HepG2 (cell line): ENCODE measurements around the gene ETFA. TPM values are rescaled to one million over a fixed set of nuclear protein-coding genes. Genes with fewer than 3 reads are reported as not detected.

Experiments
- ARID5B ChIP-seq: IDR thresholded peaks from 2 replicates; pipeline ENCODE4 v1.4.0; 2020; ENCODE audit warnings: mild to moderate bottlenecking, missing genetic modification reagents
- CC2D1A ChIP-seq: sonication (generic); formaldehyde crosslinking; IDR thresholded peaks from 2 replicates; pipeline ENCODE4 v1.8.1; 2023; ENCODE audit warnings: mild to moderate bottlenecking, missing genetic modification reagents
- CREBL2 ChIP-seq: sonication (generic); formaldehyde crosslinking; IDR thresholded peaks from 2 replicates; pipeline ENCODE4 v1.8.1; 2023; ENCODE audit warnings: missing genetic modification reagents, mild to moderate bottlenecking, borderline replicate concordance
- HIC2 ChIP-seq: sonication (generic); formaldehyde crosslinking; IDR thresholded peaks from 2 replicates; pipeline ENCODE4 v1.9.0; 2022; ENCODE audit warnings: low read depth, missing genetic modification reagents
- LCORL ChIP-seq, 2 experiments: fragments of 450-650 bp in 1 of 2; sonication (generic) in 1 of 2; formaldehyde crosslinking in 1 of 2; IDR thresholded peaks; 2 replicates each; pipeline versions ENCODE4 v1.5.0 to v1.6.1; 2017 to 2020; ENCODE audit warnings: antibody characterized with exemption in 1 of 2, missing genetic modification reagents in 1 of 2
- PHF5A ChIP-seq: IDR thresholded peaks from one replicate; pipeline ENCODE4 v1.6.1; 2018; ENCODE audit warnings: low read depth, missing genetic modification reagents; ENCODE audit not compliant: unreplicated experiment
- PTBP1 ChIP-seq: fragments of 200-400 bp; formaldehyde crosslinking; IDR thresholded peaks from 2 replicates; pipeline ENCODE4 v1.6.1; 2018; ENCODE audit warnings: low read length, low read depth; ENCODE audit not compliant: poor library complexity, severe bottlenecking
- SMAD1 ChIP-seq: sonication (generic); formaldehyde crosslinking; IDR thresholded peaks from 2 replicates; pipeline ENCODE4 v1.4.0; 2020; ENCODE audit warnings: missing genetic modification reagents, low read depth, mild to moderate bottlenecking, borderline replicate concordance
- SSRP1 ChIP-seq: IDR thresholded peaks from 2 replicates; pipeline ENCODE4 v1.6.1; 2016; ENCODE audit warnings: control low read depth
- ZNF124 ChIP-seq: sonication (generic); formaldehyde crosslinking; IDR thresholded peaks from 2 replicates; pipeline ENCODE4 v1.4.0; 2020; ENCODE audit warnings: missing genetic modification reagents
- ZNF142 ChIP-seq: sonication (generic); formaldehyde crosslinking; IDR thresholded peaks from 2 replicates; pipeline ENCODE4 v1.4.0; 2020; ENCODE audit warnings: missing genetic modification reagents
- ZNF770 ChIP-seq: sonication (generic); formaldehyde crosslinking; IDR thresholded peaks from 2 replicates; pipeline ENCODE4 v1.5.0; 2020; ENCODE audit warnings: mild to moderate bottlenecking, missing genetic modification reagents
- ZNF816 ChIP-seq: sonication (generic); formaldehyde crosslinking; IDR thresholded peaks from 2 replicates; pipeline ENCODE4 v1.8.0; 2022; ENCODE audit warnings: missing genetic modification reagents, mild to moderate bottlenecking, borderline replicate concordance
- polyA plus RNA-seq, 8 experiments: library from polyadenylated mRNA; depleted of rRNA in 3 of 8; stranded (reverse) in 7 of 8; unstranded in 1 of 8; fragments of >200 nt; fragmentation: Illumina TruSeq in 4 of 8; extraction: Trizol in 4 of 8; gene quantifications; 2 replicates each; pipeline versions ENCODE4 v1.2.1 to v1.2.3, GENCODE V29; 2011 to 2016; ENCODE audit warnings: low read depth in 4 of 8, missing spikeins in 1 of 8, mixed read lengths in 1 of 8; ENCODE audit not compliant: insufficient read depth in 1 of 8
- total RNA-seq, 5 experiments: library from RNA; depleted of rRNA; stranded (reverse); fragments of >200 nt; fragmentation: Illumina TruSeq; extraction: Trizol; gene quantifications; 2 replicates each; pipeline ENCODE4 v1.2.3, GENCODE V29; 2016; ENCODE audit warnings: low read depth in 1 of 5

ETFA gene
- total and polyA plus RNA-seq, 2 of the 13 experiments (the other 11 are each of a cell fraction or from before 2014, with no cell fraction given): 291 to 396 TPM

- TF ChIP-seq PHF5A (CRISPR knock-in tag) (peak; percentile 69), SSRP1 (no peak), SMAD1 (CRISPR knock-in tag) (no peak), ZNF124 (CRISPR knock-in tag) (peak; percentile 87; the same call in 1 of the 2 replicates), PTBP1 (no peak), ZNF142 (0 out of 2 replicates have a peak, but pooled peaks have one; percentile 25), LCORL (IDR thresholded peaks at IDR 0.05) (0 out of 2 replicates have a peak, but pooled peaks have one; percentile 31), LCORL (CRISPR knock-in tag; IDR thresholded peaks at IDR 0.05) (peak; percentile 74; the same call in 1 of the 2 replicates), ARID5B (CRISPR knock-in tag) (peak; percentile 75), ZNF816 (no peak; the same call in 1 of the 2 replicates), CREBL2 (CRISPR knock-in tag) (no peak), HIC2 (CRISPR knock-in tag) (peak; percentile 36; the same call in 1 of the 2 replicates), ZNF770 (CRISPR knock-in tag) (no peak; the same call in none of the 2 replicates), CC2D1A (no peak)
Measured at GRCh38 chr15:76311100-76311953, at the start of gene ETFA (continued).
